T-helper 9 cell (primary cell): Measurements from ENCODE around the gene LAX1.
"Not testable (repeated sequence)": the region's sequence is repeated elsewhere in the genome, so short reads cannot be mapped to it uniquely, and the experiment has no call there.

ENCODE experiments used
- DNase-seq: peaks from one replicate; pipeline ENCODE4 v3.0.0-alpha.2; 2020
- total RNA-seq, 2 donors: gene quantifications; one replicate each; lab custom pipeline; 2026; lab: John Stamatoyannopoulos, UW

The LAX1 gene
- 41.0 to 70.2 reads per million in 2 donors for total RNA-seq

- DNase-seq = peak; percentile 53
These were observed at the start of gene LAX1 for GRCh38 chr1:203765029-203765837. Gene LAX1, plus strand, starts transcription at chr1:203765183. Its CDS starts 383 bp downstream, at chr1:203765566.

- no peak for DNase-seq
These were observed 47.9 kb upstream of the LAX1 start for GRCh38 chr1:203717120-203717519.

GRCh38 chr1:203720242-203720641, 44.7 kb upstream of the LAX1 start:
- DNase-seq = no peak

GRCh38 chr1:203722909-203723308, 42.1 kb upstream of the LAX1 start:
- DNase-seq = no peak

- no peak for DNase-seq
These were observed 38.5 kb upstream of the LAX1 start for GRCh38 chr1:203726417-203726867.

GRCh38 chr1:203733009-203733863, 31.7 kb upstream of the LAX1 start:
- DNase-seq = no peak

GRCh38 chr1:203742436-203742835, 22.5 kb upstream of the LAX1 start:
- no peak for DNase-seq

- DNase-seq = no peak
These were observed 21.9 kb upstream of the LAX1 start for GRCh38 chr1:203743091-203743571.

- peak; percentile 22 for DNase-seq
These were observed 20.7 kb upstream of the LAX1 start for GRCh38 chr1:203744075-203744972.

- DNase-seq = no peak
These were observed 18.7 kb upstream of the LAX1 start for GRCh38 chr1:203746281-203746680.

- no peak for DNase-seq
These were observed 13.9 kb upstream of the LAX1 start for GRCh38 chr1:203751051-203751450.

- not testable (repeated sequence) for DNase-seq
These were observed 13.2 kb upstream of the LAX1 start for GRCh38 chr1:203751618-203752361.

- DNase-seq = no peak
These were observed 10.5 kb upstream of the LAX1 start for GRCh38 chr1:203754455-203754864.

- DNase-seq = no peak
These were observed 8.9 kb upstream of the LAX1 start for GRCh38 chr1:203756036-203756435.

- DNase-seq = not testable (repeated sequence)
These were observed 6.2 kb upstream of the LAX1 start for GRCh38 chr1:203758749-203759148.

- no peak for DNase-seq
These were observed 4.5 kb upstream of the LAX1 start for GRCh38 chr1:203760506-203760905.

GRCh38 chr1:203761958-203762357, 3.0 kb upstream of the LAX1 start:
- DNase-seq = not testable (repeated sequence)

GRCh38 chr1:203763505-203763904, 1.5 kb upstream of the LAX1 start:
- DNase-seq = no peak

- no peak for DNase-seq
These were observed 616 bp upstream of the LAX1 start for GRCh38 chr1:203764105-203765028.

- DNase-seq = no peak
These were observed 3.3 kb downstream of the LAX1 start for GRCh38 chr1:203768256-203768655.
